Esophagus (tissue), 2 donors: ENCODE measurements around the gene WNT1. TPM values are rescaled to one million over a fixed set of nuclear protein-coding genes. Genes with fewer than 3 reads are reported as not detected.

Experiments used
- polyA plus RNA-seq, 2 donors: library from polyadenylated mRNA; stranded (reverse); fragments of 200-250 nt; gene quantifications; one replicate each; pipeline ENCODE4 v1.2.3, GENCODE V29; 2013
- donor health status: healthy with polysubstance abuse.
- donor health status: Bipolar disorder and iron deficiency.

The WNT1 gene
- polyA plus RNA-seq, 2 donors, result 0.05 TPM; not detected in 1

Other genes with a start within 250 kb of the WNT1 start
- 10 to 100 TPM in 1 of 2 donors, 1 to 10 TPM in 1; 7.2 to 18.5 TPM for gene ADCY6, start 189.2 kb upstream of the WNT1 start, polyA plus RNA-seq
- 10 to 100 TPM; 21.5 to 24.3 TPM for gene CACNB3, start 159.8 kb upstream of the WNT1 start, polyA plus RNA-seq
- 10 to 100 TPM; 26.2 to 37.5 TPM for gene DDX23, start 126.2 kb upstream of the WNT1 start, polyA plus RNA-seq
- 1 to 10 TPM; 2.6 to 3.9 TPM for gene RND1, start 112.5 kb upstream of the WNT1 start, polyA plus RNA-seq
- 10 to 100 TPM; 20.4 to 28.3 TPM for gene FKBP11, start 52.8 kb upstream of the WNT1 start, polyA plus RNA-seq
- 10 to 100 TPM; 58.5 to 71.5 TPM for gene ARF3, start 20.8 kb upstream of the WNT1 start, polyA plus RNA-seq
- gene WNT10B, start 6.6 kb upstream of the WNT1 start, polyA plus RNA-seq, result 1 to 10 TPM; 1.6 to 2.1 TPM
- gene DDN, start 21.1 kb downstream of the WNT1 start, polyA plus RNA-seq, result under 1 TPM; 0.12 to 0.29 TPM
- 10 to 100 TPM; 52.5 to 54.7 TPM for gene PRKAG1, start 40.5 kb downstream of the WNT1 start, polyA plus RNA-seq
- gene KMT2D, start 82.5 kb downstream of the WNT1 start, polyA plus RNA-seq, result 10 to 100 TPM; 13.2 to 46.6 TPM
- under 1 TPM; 0.24 to 0.39 TPM for gene RHEBL1, start 91.7 kb downstream of the WNT1 start, polyA plus RNA-seq
- under 1 TPM; 0.06 to 0.21 TPM for gene DHH, start 116.5 kb downstream of the WNT1 start, polyA plus RNA-seq
- 10 to 100 TPM; 28.3 to 36.2 TPM for gene LMBR1L, start 132.5 kb downstream of the WNT1 start, polyA plus RNA-seq
- 100 to 1,000 TPM; 255 to 693 TPM for gene TUBA1B, start 153.1 kb downstream of the WNT1 start, polyA plus RNA-seq
- gene TUBA1A, start 210.8 kb downstream of the WNT1 start, polyA plus RNA-seq, result 10 to 100 TPM; 19.6 to 74.9 TPM